ENCODE data around the gene PDE3B.

Gene PDE3B

DNA sequence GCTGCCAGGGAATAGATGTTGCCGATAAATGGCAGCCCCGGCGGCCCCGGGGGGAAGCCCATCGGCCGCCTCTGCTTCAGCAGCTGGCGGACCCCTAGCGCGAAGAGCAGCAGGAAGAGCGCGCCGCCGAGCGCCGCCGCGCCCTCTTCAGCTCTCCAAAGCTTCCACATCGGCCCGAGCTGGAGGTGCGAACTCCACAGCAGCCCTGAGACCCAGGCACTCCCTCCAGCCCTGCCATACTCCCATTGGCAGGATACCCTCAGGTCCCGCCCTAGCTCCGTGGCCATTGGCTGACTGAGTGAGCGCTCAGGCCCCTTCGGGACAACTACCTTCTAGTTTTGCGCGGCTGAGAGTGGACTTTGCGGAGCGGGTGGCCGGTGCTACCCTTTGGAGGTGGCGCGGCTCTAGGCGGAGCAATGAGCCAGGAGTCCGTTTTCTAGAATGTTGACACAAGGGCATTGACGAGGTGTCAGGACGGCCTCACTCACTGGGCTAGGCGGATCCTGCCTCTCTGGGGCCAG is 248.5 kb downstream of the PDE3B start, which contains the start of gene CYP2R1:
Gene CYP2R1, minus strand, starts transcription at position 196 of the 521 bp plus-strand sequence. Its CDS starts 26 bp downstream, at position 170.
- peak; percentile 82 for DNase-seq

GRCh38 chr11:14892577-14892976 is 249.0 kb downstream of the PDE3B start:
- no peak for DNase-seq

DNA sequence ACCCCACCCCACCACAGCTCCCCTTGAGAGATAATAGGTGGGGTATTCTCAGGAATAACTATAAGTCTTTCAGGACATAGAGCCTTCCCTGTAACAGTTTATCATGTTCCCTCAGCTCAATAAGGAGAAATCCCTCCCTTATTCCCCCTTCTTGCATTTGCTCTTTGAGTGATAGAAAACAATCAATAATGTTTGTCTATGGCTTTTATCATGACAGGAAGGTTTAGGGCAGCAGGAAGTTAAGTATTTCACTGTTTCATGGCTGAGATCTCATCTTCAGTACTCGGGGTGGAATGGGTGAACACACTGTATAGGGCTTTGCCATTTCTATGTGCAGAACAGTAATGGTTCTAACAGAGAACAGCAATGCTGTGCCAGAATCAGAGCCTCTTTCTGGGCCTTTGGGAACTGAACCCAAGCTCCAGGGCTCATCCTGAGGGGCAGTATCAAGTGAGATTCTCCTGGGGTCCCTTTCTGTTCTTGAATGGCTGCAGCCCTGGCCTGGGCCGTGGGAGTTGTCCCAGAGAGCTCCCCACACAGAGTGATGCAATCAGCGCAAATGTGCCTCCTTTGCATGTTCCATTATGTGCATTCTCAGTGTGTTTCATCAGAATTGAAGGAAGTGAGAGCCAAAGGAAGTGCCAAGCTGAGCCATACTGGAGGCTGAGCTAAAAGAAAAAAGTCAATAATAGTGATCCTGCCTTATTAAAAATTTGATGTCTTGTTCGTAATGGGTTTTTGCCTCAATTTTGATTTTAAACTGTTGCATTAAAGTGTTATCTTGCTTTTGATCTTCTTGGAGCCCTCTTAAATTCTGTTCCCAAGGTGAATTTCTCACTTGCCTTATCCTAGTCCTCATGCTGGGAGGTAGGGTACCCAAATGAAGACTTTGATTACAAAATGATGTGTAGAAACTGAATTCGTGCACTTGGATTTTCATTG is 251.3 kb downstream of the PDE3B start:
- no peak for DNase-seq

DNA sequence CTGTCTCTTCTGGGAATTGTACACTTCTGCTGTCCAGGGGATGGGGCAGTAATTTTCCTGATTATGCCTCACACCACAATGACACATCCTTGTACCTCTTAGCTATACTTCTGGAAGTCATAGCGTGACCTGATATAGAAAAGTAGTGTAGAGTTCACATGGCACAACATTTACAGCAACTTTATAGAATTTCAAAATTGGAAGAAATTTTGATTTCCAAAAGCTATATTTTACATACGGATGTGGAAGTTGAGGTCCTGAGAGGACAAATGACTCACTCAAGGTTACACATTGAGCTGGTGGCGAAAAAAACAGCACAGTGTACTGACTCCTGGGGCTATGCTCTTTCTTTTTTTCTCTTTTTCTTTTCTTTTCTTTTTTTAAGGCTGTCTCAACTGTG is 254.8 kb downstream of the PDE3B start:
- no peak for DNase-seq

DNA sequence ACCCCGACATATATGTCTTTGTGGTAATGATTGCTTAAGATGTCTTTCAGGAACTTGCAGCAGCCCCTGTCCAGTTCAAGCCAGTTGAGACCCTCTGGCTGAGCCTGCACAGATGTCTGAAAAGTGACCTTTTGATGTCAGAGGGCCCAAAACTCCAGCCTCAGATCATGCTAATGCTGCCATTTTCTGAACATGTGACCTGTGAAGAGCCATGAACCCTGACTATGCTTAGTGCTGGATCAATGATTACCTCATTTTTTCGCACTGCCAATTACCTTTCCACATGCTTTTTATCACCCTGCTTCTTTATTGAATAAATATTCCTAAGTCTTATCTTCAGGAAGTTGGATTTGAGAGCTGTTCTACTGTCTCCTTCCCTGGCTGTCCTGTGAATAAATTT is 255.3 kb downstream of the PDE3B start:
- DNase-seq: no peak

- DNase-seq: no peak
Measured at GRCh38 chr11:14902650-14903350, 259.2 kb downstream of the PDE3B start.

DNA sequence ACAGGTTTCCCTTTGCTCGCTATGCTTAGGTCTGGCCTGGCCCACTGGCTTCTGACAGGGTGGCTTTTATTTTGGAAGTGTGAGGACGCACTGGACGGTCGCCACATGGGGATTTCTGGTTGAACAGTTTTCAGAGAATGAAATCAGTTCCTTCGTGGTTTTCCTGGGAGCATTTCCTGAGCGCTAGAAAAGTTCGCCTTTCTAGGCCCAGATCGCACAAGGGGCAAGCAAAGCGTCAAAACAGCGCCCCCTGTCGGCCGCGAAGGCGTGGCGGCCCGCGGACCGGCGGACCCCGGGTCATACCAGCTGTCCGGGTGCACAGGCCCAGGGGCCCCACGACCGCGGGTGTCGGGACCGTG is 261.1 kb downstream of the PDE3B start:
- DNase-seq: no peak

DNA sequence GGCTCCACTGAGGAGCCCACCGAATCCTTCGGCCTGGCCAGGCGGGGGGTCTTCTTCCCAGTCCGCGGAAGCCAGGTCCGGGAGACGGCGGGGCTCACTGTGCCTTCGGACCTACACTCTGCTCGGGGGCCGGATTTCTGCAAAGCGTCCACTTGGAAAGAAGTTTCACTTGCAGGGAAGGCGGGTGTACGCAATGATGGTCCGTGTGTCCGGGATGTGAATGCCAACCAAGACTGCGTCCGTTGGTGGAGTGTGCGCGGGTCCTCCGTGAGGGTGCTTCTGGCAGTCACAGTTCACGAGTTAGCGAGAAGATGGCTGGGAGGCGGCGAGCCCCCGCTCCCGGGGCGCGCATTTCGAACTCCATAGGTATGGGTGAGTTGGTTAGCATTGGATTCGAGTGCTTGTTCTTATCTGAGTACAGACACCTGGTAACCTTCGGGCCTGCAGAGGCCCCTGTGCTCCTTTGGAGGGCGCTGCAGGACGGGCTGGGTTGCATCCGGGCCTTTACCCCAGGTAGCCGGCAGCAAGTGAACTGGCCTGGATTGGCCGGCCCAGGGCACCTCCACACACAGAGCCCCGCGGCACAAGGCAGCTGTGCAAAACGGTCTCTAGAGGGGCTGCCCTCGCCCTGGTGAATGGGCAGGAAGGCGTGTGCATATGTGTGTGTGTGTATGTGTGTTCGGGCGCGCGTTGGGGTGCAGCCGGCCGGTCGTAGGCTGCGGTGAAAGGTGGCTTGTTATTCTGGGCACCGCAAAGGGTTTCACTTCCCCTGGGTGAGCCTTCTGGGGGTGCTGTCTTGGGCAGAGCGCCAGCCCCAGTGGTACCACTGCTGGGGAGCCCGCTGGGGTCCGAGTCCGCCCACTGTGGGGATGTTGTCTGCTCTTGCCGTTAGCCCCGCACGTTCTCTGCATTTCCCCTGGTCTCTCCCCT is 261.8 kb downstream of the PDE3B start:
- no peak for DNase-seq

- no peak for DNase-seq
Measured at GRCh38 chr11:14906578-14906977, 263.0 kb downstream of the PDE3B start.

- no peak for DNase-seq
Measured at GRCh38 chr11:14906993-14907392, 263.4 kb downstream of the PDE3B start.

DNA sequence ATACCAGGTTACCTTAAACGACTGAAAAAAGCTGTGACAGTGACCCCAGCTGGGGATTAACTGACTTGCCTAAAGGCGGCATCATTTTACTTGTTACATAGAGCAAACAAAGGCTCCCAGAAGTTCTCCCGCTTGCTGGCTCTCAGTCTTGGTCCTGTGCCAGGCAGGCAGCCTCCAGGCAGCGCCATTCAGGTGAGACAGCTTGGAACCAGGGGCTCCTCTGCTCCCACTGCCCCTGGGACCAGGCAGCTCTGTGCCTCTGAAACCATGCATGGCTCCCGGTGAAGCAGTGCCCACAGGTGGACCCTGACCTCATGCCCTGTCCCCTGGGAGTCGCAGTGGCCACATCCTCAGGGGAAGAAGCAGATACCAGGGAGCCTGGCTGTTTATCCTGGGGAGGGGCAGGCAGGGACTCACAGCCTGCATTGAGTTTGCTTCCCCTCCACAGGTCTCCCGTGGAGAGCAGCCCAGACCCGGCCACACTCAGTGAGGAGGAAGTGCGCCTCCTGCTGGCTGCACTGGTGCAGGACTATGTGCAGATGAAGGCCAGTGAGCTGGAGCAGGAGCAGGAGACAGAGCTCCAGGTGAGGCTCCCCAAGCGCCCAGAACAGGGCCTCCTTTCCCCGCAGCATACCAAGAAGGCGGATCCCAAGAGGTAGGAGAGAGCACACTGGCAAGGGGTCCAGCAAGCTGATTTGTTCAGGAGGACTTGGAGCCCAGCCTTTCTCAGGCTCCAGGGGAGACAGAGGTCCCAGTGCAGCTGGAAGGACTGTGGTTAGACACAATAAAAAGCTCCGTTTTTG is 264.0 kb downstream of the PDE3B start:
- peak; percentile 71 for DNase-seq

- peak; percentile 36 for DNase-seq
Measured at GRCh38 chr11:14908214-14908880, 264.7 kb downstream of the PDE3B start.

DNA sequence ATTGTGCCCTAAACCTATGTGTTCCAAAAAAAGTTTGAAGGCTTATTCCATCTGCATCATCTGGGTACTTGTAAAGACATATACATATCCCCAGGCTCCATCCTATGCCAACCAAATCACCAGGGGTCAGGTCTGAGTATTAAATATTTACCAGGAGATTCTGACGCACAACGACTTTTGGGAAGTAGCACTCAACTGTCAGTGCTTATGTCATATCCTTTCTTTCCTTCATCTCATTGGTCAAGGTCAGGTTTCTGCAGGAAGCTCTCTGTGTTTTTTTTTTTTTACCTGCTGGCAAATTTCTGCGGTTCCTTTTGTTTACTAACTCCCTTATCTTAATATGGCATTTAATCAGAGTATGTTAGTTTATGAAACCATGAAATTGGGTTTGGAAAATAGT is 270.9 kb downstream of the PDE3B start:
- DNase-seq: no peak

- no peak for DNase-seq
Measured at GRCh38 chr11:14916403-14916802, 272.8 kb downstream of the PDE3B start.

Data from NCI-H1694 (cell line).